Activated CD4-positive, CD25-positive, alpha-beta regulatory T cell treated with anti-CD3 and anti-CD28 coated beads, Interleukin-2, amount 50 U/mL, for 16 hours (primary cell): ENCODE results near the gene CHST9.
"Not testable (repeated sequence)": the region's sequence is repeated elsewhere in the genome, so short reads cannot be mapped to it uniquely, and the experiment has no call there.

Source experiments
- DNase-seq: peaks from one replicate; pipeline ENCODE4 v3.0.0-alpha.2; 2020; ENCODE audit warnings: low read depth, low spot score

Gene CHST9

GRCh38 chr18:26930630-26931029, 254.5 kb downstream of the CHST9 start:
- no peak for DNase-seq

DNA sequence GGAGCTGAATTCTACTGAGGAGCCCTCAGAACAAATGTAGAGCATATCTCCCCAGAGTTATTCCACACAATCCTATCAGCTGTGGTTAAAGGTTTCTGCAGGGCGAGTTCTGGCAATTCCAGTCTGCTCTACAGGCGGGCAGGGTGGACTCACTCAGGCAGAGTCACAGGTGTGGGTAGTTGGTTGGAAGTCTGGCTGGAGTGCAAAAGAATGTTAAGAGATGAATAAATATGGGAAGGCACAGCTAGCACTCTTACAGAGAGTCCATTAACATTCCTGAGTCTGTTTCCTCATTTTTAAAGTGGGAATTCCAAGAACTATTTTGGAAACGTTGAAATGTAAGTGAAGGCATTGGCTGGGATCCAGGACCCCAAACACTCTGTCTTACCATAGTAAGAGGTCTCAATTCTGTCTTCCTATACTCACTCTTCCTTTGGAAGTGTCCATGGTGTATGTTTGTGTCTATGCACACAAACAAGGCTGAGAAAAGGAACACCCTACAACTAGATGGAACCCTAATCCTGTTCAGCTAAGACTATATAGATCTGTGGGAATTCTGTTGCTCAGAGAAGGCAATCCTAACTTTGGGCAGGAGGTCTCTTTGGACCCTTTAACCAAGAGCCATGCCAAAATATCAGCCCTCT, 256.3 kb downstream of the CHST9 start:
- no peak for DNase-seq

DNA sequence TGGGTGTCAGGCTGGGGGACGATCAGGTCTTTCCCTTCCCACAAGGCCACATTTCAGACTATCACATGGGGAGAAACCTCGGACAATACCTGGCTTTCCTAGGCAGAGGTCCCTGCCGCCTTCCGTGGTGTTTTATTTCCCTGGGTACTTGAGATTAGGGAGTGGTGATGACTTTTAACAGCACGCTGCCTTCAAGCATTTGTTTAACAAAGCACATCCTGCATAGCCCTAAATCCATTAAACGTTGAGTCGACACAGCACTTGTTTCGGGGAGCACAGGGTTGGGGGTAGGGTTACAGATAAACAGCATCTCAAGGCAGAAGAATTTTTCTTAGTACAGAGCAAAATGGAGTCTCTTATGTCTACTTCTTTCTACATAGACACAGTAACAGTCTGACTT, 257.3 kb downstream of the CHST9 start:
- DNase-seq: not testable (repeated sequence)

GRCh38 chr18:26926066-26926675, 258.9 kb downstream of the CHST9 start:
- DNase-seq: no peak

- DNase-seq: no peak
Observed at GRCh38 chr18:26925313-26925712, 259.8 kb downstream of the CHST9 start.

GRCh38 chr18:26922313-26922712, 262.8 kb downstream of the CHST9 start:
- no peak for DNase-seq

GRCh38 chr18:26920644-26921043, 264.5 kb downstream of the CHST9 start:
- DNase-seq: no peak

- DNase-seq: no peak
Observed at GRCh38 chr18:26919627-26920026, 265.5 kb downstream of the CHST9 start.

- no peak for DNase-seq
Observed at GRCh38 chr18:26919201-26919600, 265.9 kb downstream of the CHST9 start.

- no peak for DNase-seq
Observed at GRCh38 chr18:26911840-26912239, 273.3 kb downstream of the CHST9 start.

DNA sequence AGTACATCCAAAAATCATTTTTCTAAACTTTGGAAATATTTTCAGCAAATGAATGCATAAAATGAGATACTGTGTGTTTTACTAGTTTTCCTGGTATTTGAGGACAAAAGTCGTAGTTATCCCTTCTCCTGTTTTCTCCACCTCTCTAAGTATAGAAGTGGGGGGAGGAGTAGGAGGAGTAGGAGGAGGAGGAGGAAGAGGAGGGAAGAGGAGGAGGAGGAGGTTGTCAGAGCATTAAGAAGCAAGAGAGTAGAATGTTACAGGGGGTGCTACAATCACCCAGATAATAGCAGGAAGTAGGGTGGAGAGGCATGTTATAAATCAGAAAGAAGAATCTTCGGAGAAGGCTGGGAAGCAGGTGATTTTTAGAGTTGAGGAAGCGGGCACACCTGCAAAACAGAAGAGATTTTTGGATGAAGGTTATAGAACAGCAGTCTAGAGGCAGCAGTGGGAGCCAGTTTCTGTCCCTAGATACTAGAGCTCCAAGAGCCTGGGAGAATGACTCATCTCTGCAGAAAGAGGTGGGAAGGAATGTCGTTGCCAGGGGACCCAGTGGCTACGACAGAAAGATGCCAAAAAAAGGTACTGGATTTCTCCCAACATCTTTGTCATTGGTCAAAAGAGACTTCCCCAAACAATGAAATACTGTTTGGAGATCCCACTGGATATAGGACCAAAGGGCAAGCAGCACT, 275.4 kb downstream of the CHST9 start:
- no peak for DNase-seq

DNA sequence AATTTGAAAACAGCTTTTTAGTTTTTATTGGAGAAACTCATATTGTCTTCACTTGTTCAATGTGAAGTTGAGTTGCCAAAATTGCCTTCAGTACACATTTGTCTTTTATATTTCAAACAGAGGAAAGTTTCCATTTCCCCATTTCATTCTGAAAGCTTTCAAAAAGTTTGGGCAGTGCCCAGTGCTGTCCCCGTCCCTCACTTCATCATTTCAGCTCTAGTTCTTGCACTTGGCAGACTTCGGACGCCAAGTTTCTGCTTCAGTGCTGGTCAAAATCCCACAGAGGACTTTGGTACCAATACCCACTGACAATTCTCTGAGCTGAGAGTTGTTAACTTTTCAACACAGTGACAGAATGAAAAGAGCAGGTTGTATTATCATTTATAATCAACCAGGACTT, 276.2 kb downstream of the CHST9 start:
- DNase-seq: no peak

GRCh38 chr18:26902291-26902690, 282.8 kb downstream of the CHST9 start:
- DNase-seq: no peak

- DNase-seq: no peak
Observed at GRCh38 chr18:26901020-26901419, 284.1 kb downstream of the CHST9 start.

- DNase-seq: no peak
Observed at GRCh38 chr18:26894426-26894825, 290.7 kb downstream of the CHST9 start.

GRCh38 chr18:26893996-26894395, 291.1 kb downstream of the CHST9 start:
- no peak for DNase-seq

- DNase-seq: no peak
Observed at GRCh38 chr18:26888259-26888658, 296.8 kb downstream of the CHST9 start.

DNA sequence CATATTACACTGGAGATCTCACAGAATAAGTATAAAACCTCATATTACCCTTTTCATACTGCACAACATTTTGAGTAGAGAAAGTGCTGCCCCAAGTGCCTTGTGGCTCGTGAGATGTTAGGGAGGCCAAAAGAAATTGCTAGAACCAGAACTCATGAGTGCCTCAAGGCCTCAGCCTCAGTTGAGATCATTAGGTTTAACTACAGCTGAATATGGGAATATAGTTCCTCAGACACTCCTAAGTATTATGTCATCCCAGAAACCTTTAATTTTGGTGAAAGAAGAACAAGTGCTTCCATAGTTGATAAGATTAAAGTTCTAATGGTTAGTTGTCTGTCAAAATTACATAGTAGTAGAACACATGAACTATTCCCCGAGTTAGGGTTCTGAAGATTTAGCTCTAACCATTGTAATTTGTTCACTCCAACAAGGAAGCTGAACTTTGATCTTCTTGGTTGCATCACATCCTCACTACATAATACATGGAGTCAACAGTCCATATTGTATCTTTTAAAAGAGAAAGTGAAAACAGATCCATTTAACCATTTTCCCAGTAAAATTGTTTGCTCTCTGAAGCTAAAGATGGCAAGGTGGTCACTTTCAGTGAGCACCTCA, 310.0 kb downstream of the CHST9 start:
- no peak for DNase-seq

DNA sequence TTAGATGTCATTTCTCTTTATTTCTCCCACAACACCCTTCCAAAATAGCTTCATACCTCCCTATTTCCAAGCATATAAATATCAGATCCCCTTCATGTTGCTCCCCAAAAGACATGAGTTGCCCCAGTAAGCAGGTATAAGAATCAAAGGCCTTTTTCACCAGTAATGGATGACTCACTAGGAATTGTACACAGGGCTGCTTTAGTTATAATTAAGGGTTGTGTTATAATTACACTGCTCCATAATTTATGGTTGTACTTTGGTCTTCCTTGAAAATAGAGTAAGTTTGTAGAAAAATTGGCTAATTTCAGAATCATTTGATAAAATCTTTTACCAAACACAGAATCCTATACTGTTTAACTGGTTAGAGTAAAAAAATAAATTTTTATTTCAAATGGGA, 310.8 kb downstream of the CHST9 start:
- DNase-seq: no peak

DNA sequence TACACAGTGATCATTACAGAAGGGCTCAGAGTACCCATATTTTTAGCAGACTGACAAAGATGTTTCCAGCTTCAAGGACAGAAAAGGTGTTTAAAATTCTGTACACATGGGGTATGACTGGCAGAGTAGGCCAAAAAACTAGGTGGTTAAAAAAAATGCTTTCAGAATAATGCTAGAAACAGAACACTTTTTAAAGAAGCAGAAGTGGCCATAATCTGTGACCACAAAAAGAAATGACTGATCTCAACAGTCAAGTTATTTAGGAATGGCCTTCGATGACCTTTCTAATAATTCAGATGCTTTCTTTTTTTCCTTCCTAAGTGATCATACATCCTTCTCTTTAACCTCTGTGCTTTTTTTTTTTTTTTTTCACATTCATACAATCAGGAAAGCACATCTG, 315.5 kb downstream of the CHST9 start:
- no peak for DNase-seq

- DNase-seq: no peak
Observed at GRCh38 chr18:26868968-26869586, 316.0 kb downstream of the CHST9 start.

DNA sequence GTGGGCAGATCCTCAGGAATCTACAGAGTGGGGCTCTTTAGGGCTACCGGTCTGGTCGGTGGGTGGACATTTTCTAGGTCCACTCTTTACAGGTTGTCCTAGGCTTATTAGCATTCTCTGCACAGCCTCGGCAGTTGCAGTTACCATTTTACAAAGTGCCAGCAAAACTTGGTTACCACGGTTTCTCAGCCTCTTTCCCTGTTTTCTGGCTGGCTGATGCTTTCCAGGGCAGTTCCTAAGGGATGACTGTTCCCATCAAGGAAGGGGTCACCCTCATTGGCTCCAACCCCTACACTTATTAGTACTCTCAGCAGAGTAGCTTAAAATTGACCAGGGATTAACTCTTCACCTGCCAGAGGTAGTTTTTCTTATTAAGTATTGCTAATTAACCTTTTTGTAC, 317.6 kb downstream of the CHST9 start:
- no peak for DNase-seq
